HL-60 (cell line): Measurements from ENCODE around the gene SPRED3.
A peak's percentile ranks its signal among the peaks of the same experiment; 100 is the strongest.

ENCODE experiments used
- DNase-seq, 2 experiments: peaks; one replicate each; pipeline ENCODE4 v3.0.0-alpha.2; 2010 to 2020; ENCODE audit warnings: low read depth in 1 of 2, low spot score in 1 of 2
- H3K27ac ChIP-seq: fragments of 250-450 bp; sonication (Bioruptor Pico); replicated peaks from 2 replicates; pipeline ENCODE4 v1.5.1; 2020; ENCODE audit warnings: mild to moderate bottlenecking, moderate library complexity
- H3K27me3 ChIP-seq: fragments of 250-450 bp; sonication (Bioruptor Pico); 2 replicates; pipeline ENCODE4 v1.5.1; 2021; ENCODE audit warnings: mild to moderate bottlenecking, moderate library complexity; ENCODE audit not compliant: insufficient read depth, poor library complexity, severe bottlenecking
- H3K4me3 ChIP-seq: replicated peaks from 2 replicates; pipeline ENCODE4 v1.5.1; 2011; ENCODE audit warnings: mild to moderate bottlenecking, control low read depth, low read length; ENCODE audit not compliant: insufficient read depth
- GABPA ChIP-seq: IDR thresholded peaks from 2 replicates; pipeline ENCODE4 v1.6.1; 2012; ENCODE audit warnings: low read depth
- POLR2AphosphoS5 ChIP-seq: IDR thresholded peaks from 2 replicates; pipeline ENCODE4 v1.6.1; 2012; ENCODE audit warnings: low read depth
- SPI1 ChIP-seq: IDR thresholded peaks from 2 replicates; pipeline ENCODE4 v1.6.1; 2012; ENCODE audit warnings: low read depth, mild to moderate bottlenecking, borderline replicate concordance
- TF ChIP-seq, protein P1 (sequence below): IDR thresholded peaks from 2 replicates; pipeline ENCODE4 v1.6.1; 2012; ENCODE audit warnings: low read depth; ENCODE audit not compliant: insufficient replicate concordance
- TF ChIP-seq, protein P2 (sequence below): IDR thresholded peaks from one replicate; pipeline ENCODE4 v1.5.1; 2011; ENCODE audit warnings: low read length, control low read depth, inconsistent platforms; ENCODE audit not compliant: insufficient read depth

SPRED3 gene

GRCh38 chr19:38412491-38412890 is 24.0 kb downstream of the SPRED3 start:
- TF ChIP-seq, protein P1, sequence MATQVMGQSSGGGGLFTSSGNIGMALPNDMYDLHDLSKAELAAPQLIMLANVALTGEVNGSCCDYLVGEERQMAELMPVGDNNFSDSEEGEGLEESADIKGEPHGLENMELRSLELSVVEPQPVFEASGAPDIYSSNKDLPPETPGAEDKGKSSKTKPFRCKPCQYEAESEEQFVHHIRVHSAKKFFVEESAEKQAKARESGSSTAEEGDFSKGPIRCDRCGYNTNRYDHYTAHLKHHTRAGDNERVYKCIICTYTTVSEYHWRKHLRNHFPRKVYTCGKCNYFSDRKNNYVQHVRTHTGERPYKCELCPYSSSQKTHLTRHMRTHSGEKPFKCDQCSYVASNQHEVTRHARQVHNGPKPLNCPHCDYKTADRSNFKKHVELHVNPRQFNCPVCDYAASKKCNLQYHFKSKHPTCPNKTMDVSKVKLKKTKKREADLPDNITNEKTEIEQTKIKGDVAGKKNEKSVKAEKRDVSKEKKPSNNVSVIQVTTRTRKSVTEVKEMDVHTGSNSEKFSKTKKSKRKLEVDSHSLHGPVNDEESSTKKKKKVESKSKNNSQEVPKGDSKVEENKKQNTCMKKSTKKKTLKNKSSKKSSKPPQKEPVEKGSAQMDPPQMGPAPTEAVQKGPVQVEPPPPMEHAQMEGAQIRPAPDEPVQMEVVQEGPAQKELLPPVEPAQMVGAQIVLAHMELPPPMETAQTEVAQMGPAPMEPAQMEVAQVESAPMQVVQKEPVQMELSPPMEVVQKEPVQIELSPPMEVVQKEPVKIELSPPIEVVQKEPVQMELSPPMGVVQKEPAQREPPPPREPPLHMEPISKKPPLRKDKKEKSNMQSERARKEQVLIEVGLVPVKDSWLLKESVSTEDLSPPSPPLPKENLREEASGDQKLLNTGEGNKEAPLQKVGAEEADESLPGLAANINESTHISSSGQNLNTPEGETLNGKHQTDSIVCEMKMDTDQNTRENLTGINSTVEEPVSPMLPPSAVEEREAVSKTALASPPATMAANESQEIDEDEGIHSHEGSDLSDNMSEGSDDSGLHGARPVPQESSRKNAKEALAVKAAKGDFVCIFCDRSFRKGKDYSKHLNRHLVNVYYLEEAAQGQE, result no peak
- TF ChIP-seq POLR2AphosphoS5 (no peak), SPI1 (no peak), GABPA (no peak)
- TF ChIP-seq, protein P2, sequence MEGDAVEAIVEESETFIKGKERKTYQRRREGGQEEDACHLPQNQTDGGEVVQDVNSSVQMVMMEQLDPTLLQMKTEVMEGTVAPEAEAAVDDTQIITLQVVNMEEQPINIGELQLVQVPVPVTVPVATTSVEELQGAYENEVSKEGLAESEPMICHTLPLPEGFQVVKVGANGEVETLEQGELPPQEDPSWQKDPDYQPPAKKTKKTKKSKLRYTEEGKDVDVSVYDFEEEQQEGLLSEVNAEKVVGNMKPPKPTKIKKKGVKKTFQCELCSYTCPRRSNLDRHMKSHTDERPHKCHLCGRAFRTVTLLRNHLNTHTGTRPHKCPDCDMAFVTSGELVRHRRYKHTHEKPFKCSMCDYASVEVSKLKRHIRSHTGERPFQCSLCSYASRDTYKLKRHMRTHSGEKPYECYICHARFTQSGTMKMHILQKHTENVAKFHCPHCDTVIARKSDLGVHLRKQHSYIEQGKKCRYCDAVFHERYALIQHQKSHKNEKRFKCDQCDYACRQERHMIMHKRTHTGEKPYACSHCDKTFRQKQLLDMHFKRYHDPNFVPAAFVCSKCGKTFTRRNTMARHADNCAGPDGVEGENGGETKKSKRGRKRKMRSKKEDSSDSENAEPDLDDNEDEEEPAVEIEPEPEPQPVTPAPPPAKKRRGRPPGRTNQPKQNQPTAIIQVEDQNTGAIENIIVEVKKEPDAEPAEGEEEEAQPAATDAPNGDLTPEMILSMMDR, result no peak
- no peak overlapping the region for H3K27ac ChIP-seq

DNA sequence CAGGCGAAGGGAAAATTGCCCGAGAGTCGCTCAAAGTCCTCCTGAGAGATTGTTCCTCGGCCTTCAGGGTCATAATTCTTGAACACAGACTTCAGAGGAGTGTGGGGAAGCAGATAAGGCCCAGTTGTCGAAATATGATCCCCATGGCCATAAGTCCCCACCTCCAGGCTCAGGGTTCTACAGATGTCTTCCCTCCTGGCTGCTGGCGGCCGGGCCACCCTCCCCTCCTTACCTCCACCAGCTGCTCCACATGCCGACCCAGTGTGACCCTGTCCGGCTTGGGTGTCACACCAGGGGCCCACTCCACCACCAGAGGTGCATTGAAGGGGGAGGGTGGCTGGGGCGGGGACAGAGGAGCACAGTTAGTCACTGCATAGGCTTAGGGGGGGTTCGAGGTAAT is 24.5 kb downstream of the SPRED3 start:
- no peaks in the 10 kb centered on the region for H3K27me3 ChIP-seq
- TF ChIP-seq POLR2AphosphoS5 (no peak), GABPA (no peak), SPI1 (no peak)
- TF ChIP-seq, protein P2, result no peak
- TF ChIP-seq, protein P1, result no peak
- H3K4me3 ChIP-seq, result no peak overlapping the region
- DNase-seq, result no peak
- no peak overlapping the region for H3K27ac ChIP-seq

More at GRCh38 chr19:38412491-38412890, 24.0 kb downstream of the SPRED3 start:
- Histone ChIP-seq H3K4me3 (no peak overlapping the region), H3K27me3 (no peaks in the 10 kb centered on the region)
- DNase-seq, result no peak

GRCh38 chr19:38413416-38413815 is 24.9 kb downstream of the SPRED3 start:
- no peak overlapping the region for H3K4me3 ChIP-seq
- DNase-seq, result no peak
- no peaks in the 10 kb centered on the region for H3K27me3 ChIP-seq
- TF ChIP-seq POLR2AphosphoS5 (no peak), SPI1 (no peak)
- no peak overlapping the region for H3K27ac ChIP-seq

- H3K27me3 ChIP-seq, result no peaks in the 10 kb centered on the region
- peak overlapping the region; percentile 55 for H3K27ac ChIP-seq
- TF ChIP-seq, protein P2, result no peak
- TF ChIP-seq SPI1 (no peak), POLR2AphosphoS5 (no peak), GABPA (no peak)
- TF ChIP-seq, protein P1, result no peak
- no peak for DNase-seq
- H3K4me3 ChIP-seq, result no peak overlapping the region
Measured at GRCh38 chr19:38417146-38417543, 28.6 kb downstream of the SPRED3 start.
